GM18858 (cell line): ENCODE results near the gene KCNK17.

ENCODE experiments used
- ATAC-seq: cut with Tn5 transposase; IDR thresholded peaks from one replicate; pipeline ENCODE4 v1.9.1; 2021; ENCODE audit not compliant: unreplicated experiment

The KCNK17 gene

DNA sequence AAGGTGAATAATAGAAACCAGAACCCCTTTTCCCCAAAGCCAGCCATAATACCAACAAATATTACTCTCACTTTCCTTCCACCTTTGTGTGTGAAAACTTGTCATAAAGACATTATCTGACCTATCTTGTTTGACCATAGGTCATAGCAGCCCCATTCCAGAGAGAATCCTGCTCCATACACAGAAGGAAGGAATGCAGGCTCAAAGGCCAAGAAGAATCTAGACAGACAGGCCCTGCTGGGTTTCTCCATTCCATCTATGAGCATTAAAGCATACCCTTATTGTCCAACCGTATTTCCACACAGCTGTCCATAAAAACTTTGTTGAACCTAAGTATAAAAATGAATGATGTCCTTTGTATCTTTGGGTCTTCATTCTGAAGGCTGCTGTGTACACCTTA, 44.3 kb downstream of the KCNK17 start:
- ATAC-seq: no peak

DNA sequence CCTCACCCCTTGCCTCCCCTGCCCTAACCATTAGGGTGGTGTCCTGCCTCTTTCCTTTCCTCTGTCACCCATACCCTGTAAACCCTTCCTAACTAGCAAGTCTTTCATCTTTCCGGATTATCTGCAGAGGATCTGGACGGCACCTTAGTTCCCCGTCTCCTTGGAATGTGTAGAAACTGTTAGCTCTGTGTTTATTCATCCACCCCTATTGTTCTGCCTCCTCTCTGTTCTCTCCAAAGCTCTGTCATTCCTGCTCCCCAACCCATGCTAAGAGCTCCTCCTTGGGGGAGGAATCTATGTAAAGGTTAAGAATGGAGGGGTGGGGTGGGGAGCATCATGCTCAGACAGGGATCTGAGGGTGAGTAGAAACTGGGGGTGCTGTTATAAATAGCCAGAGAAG, 45.5 kb downstream of the KCNK17 start:
- no peak for ATAC-seq

DNA sequence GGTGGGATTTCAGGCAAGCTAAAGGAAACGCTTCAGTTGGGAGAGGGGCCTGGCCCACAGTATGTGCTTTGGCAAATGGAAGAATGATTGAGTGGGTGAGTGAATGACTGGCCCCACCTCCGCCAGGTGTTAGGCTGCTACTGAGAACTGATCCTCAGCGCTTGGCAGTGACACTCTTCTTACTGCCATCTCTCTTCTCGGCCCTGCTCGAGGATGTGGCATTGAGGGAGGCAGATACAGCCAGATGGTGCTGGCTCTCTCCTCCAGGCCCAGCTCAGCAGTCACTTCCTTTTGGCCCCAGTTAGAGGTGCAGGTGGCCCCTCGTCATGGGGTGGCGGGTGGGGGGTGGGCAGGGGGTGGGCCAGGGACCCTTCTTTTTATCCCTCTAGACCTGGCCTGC, 46.0 kb downstream of the KCNK17 start:
- no peak for ATAC-seq

DNA sequence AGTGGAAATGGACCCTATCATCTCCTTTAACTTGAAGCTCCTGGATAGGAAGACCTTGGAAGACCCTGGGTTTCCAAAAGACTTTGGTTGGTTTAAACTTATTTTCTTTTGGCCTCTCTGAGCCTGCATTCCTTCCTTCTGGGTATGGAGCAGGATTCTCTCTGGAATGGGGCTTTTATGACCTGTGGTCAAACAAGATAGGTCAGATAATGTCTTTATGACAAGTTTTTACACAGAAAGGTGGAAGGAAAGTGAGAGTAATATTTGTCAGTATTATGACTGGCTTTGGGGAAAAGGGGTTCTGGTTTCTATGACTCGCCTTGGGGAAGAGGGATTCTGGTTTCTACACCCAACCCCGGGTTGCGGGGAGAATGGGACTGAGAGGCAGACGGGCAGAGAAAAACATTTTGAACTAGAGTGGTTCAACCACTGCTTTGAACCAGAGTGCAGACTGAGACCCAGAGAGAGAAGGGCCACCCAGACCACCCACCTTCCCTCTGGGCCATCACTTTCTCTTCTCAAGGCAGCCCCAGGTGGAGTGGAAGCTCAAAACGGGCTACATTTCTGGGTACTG, 47.4 kb downstream of the KCNK17 start:
- no peak for ATAC-seq

DNA sequence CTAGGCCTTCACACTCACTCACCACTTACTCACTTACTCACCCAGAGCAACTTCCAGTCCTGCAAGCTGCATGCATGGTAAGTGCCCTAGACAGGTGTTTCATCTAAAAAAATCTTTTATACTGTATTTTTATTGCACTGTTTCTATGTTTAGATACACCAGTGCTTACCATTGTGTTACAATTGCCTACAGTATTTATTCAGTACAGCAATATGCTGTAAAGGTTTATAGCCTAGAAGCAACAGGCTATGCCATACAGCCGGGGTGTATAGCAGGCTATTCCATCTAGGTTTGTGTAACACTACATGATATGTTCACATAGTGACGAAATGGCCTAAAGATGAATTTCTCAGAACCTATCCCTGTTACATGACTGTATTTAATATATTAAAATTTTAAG, 47.8 kb downstream of the KCNK17 start:
- ATAC-seq: no peak

DNA sequence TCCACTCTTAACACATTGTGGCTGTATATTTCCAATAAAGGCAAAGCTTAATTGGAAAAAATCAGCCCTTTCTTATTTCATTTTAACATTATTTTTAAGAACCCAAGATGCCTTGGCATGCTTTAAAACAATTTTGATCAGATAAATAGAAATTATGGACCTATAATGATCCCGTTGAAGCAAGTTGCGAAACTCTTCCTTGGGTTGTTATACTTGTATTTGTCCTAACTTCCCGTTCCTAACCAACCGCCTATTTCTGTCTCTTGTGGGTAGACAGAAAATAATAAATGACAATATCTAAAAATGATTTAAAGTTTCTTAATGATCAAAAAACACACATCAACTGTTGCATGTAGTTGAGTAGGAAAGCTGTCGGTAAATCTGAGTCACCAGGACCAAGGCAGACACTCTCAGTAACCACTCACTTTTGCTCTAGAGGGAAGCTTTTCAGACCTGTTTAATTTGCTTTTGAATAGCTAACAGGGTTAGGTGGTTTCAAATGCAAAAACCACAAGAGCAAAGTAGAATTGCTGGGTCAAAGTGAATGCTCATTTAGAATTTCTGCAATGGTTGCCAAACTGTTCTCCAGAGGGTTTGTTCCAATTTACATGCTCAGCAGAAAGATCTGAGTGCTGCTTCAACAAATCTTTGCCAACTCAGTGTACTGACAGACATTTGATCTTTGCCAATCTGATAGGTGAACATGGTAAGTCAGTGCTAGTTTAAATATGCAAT, 50.7 kb downstream of the KCNK17 start:
- no peak for ATAC-seq

DNA sequence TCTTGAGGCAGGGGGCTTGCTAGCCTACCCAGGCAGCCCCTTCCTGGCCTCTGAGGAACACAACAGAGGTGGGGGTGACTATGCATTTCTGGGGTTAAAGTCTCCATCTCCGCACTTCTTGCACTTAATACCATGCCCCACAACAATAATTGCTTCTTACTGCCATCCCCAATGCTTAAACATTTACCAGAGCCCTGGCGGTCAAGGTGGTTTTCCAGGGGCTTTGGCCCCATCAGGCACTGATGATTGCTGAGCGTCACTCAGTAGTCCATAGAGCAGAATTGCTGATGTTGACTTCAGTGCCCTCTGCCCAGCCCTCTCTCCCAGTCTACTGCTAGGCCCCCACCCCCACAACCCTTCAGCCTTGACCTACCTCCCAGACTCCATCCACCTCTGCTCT, 52.5 kb downstream of the KCNK17 start:
- no peak for ATAC-seq

DNA sequence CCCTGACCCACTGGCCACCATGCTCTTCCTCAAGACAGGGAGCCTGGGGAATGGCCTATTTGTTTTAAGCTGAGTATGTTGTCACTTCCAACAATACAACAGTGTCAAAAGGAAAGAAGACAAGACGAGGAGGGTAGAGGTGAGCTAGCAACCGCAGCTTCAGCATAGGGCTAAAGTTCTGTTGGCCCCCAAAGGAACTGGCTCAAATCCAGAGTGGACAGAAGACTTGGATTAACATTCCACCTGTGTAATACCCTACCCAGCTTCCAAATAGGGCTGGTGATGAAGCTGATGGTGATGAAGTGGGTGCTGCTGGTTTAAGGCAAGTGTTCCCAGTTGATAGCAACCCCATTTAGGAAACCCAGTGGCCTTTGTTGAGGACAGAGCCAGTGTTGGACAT, 53.3 kb downstream of the KCNK17 start:
- ATAC-seq: no peak

DNA sequence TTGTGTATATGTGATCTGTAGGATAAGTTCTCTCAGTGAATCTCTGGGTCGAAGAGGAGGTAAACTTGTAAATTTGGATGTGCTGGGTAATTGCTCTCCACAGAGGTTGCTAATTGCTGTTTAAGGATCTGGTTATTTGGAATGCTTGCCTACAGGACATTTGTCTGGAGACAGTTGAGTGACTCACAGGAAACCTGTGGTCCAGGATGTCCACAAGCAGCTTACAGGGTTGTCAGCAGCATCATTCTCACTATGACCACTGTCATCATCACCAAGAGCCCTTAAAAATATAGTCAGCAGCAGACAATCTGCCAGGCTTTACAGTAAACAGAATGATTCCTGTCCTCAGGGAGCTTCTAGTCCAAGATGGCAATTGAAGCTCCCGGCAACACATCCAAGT, 53.8 kb downstream of the KCNK17 start:
- no peak for ATAC-seq

DNA sequence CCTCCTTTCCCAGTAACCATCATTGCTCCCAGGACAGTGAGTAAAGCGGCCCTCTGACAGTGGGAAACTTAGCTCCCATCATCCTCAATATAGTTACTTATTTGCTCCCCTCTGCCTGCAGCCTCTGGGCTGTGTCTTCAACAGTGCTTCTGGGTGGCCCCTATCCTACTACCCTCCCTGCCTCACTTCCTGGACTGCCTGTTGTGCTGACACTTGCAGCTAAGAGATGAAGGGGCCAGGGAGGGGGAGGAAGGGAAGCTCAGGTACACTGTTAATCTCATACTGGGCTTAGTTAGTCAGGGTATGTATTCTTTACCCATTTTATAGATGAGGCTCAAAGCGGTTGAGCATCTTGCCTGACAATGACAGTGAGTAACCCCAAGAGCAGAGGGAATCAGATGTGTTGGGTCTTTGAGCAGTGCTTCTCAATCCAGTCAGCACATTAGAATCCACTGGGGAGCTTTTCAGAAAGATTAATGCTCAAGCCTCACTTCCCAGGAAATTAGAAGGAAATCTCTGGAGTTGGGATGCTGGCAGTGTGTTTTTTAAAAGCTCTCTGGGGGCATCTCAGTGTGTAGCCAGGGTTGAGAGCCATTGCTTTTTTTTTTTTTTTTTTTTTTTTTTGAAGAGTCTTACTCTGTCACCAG, 57.8 kb downstream of the KCNK17 start:
- no peak for ATAC-seq

DNA sequence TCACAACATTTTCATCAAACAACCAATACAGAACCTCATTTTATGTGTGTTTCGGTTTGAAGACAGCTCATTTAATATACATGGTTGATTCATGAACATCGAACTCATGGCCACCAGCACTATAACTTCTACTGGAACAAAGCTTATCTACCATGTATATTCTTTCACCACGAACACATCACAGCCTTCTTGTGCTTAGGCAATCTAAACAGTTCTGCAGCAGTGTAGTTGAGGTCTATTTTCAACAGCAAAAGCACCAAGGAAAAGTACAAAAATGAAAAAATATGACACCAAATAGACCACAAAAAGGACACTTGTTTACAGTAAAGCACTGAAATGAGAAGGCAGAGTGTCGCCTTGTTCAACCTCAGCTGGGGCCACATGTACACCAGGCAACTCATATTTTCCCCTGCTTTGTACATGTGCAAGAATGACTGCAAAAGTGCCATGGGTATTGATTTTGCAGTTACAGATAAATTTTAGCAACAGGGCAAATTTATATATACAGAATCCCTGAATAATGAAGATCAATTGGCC, 59.2 kb downstream of the KCNK17 start:
- no peak for ATAC-seq

DNA sequence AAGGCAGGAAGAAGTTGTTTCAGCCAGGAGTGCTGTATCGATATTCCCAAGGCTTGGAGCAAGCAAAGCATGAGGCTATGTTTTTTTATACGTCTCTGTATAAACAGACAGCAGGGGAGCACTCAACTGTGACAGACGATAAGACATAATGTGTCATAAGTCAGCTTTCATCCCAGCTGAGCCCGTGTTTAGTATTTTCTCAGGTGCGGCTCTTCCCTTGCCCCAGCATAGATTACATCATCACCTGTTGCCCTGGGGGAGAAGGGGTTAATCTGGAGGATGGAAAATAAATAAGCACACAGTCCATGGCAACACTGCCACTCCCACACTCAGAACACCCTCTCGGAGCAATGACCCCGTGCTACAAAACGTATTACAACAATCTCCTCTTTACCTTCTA, 62.8 kb downstream of the KCNK17 start:
- ATAC-seq: no peak

DNA sequence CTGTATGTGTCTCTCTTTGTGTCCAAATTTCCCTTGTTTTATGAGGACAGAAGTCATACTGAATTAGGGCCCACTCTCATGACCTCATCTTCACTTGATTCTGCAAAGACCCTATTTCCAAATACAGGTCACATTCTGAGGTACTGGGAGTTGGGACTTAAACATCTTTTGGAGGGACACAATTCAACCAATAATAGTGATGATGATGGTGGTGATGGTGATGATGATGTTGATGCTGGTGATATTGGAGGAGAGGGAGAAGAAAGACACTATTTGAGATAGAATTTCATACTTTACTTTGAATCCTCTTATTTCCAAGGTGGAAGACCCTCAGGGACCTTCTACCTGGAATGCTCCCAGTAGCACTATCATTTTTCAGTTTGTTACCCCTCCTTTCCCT, 63.7 kb downstream of the KCNK17 start:
- ATAC-seq: no peak

DNA sequence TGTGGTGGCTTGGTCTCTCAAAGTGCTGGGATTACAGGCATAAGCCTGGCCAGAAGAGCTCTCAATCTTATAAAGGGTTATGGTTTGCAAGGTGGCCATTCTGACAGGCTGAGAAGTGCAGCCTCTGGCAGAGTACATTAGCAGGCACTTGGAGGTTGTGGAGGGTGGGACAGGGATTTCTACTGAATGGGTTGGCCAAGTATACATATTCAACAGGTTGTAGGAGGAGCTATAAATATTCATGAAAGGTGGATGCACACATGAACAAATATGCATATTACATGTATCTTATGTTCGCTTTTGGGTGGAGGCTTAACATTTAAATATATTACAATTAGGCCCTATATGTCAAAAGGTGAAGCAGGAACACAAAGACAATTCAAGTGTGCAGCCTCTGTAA, 64.9 kb downstream of the KCNK17 start:
- ATAC-seq: no peak
